OCI-LY7 (cell line): ENCODE measurements around the gene RNFT2. TPM values are rescaled to one million over a fixed set of nuclear protein-coding genes. Genes with fewer than 3 reads are reported as not detected.
A peak's percentile ranks its signal among the peaks of the same experiment; 100 is the strongest.

Experiments used
- BruUV-seq: library from RNA; stranded (reverse); fragments of 400-500 nt; replicated peaks from 2 replicates; lab custom pipeline; 2021; lab: Mats Ljungman, UMichigan
- CTCF ChIA-PET: fragments of 300-600 bp; sonication (Branson Sonifier 250); formaldehyde crosslinking; loops from one replicate; lab custom pipeline; 2022; ENCODE audit warnings: antibody characterized with exemption; ENCODE audit not compliant: unreplicated experiment; lab: Charles Lee
- POLR2A ChIA-PET: fragments of 300-600 bp; sonication (Branson Sonifier 250); formaldehyde crosslinking; loops from one replicate; lab custom pipeline; 2022; ENCODE audit warnings: antibody characterized with exemption; lab: Charles Lee
- DNase-seq: peaks from one replicate; pipeline ENCODE4 v3.0.0-alpha.2; 2015; ENCODE audit warnings: low spot score
- H2AFZ ChIP-seq: fragments of 200-600 bp; sonication (generic), shearing (Covaris generic); 2 replicates; pipeline ENCODE4 v1.6.1; 2014; ENCODE audit warnings: mild to moderate bottlenecking, antibody characterized with exemption, low read length, moderate library complexity
- H3K27ac ChIP-seq: fragments of 200-600 bp; sonication (generic); 2 replicates; pipeline ENCODE4 v1.5.1; 2014; ENCODE audit warnings: mixed run types, low read depth, mild to moderate bottlenecking, moderate library complexity, low read length, inconsistent platforms; ENCODE audit not compliant: poor library complexity, severe bottlenecking
- H3K36me3 ChIP-seq: fragments of 200-600 bp; sonication (generic); 2 replicates; pipeline ENCODE4 v1.6.1; 2014; ENCODE audit warnings: mild to moderate bottlenecking, antibody characterized with exemption, low read length, moderate library complexity, mixed read lengths; ENCODE audit not compliant: insufficient read depth
- H3K4me1 ChIP-seq: fragments of 200-600 bp; sonication (generic); 2 replicates; pipeline ENCODE4 v1.5.1; 2014; ENCODE audit warnings: mild to moderate bottlenecking, low read length; ENCODE audit not compliant: insufficient read depth, poor library complexity, severe bottlenecking
- H3K4me2 ChIP-seq: fragments of 200-600 bp; sonication (generic); 2 replicates; pipeline ENCODE4 v1.6.1; 2014; ENCODE audit warnings: mild to moderate bottlenecking, low read length
- H3K4me3 ChIP-seq: fragments of 200-600 bp; sonication (generic); 2 replicates; pipeline ENCODE4 v1.5.1; 2014; ENCODE audit warnings: mild to moderate bottlenecking, low read depth, low read length; ENCODE audit not compliant: poor library complexity, severe bottlenecking
- H3K79me2 ChIP-seq: fragments of 200-600 bp; sonication (generic); 2 replicates; pipeline ENCODE4 v1.6.1; 2016; ENCODE audit warnings: low read depth, mild to moderate bottlenecking, low read length, moderate library complexity, mixed read lengths; ENCODE audit not compliant: insufficient read depth
- H3K9me2 ChIP-seq: fragments of 200-600 bp; sonication (generic); 2 replicates; pipeline ENCODE4 v1.6.1; 2016; ENCODE audit warnings: mild to moderate bottlenecking, low read length, mixed read lengths; ENCODE audit not compliant: insufficient read depth
- H3K9me3 ChIP-seq: fragments of 200-600 bp; sonication (generic); 2 replicates; pipeline ENCODE4 v1.6.1; 2014; ENCODE audit warnings: mild to moderate bottlenecking, mixed run types, low read length, mixed read lengths
- H4K20me1 ChIP-seq: fragments of 200-600 bp; sonication (generic); 2 replicates; pipeline ENCODE4 v1.6.1; 2014; ENCODE audit warnings: mild to moderate bottlenecking, antibody characterized with exemption, low read length, moderate library complexity, mixed read lengths; ENCODE audit not compliant: insufficient read depth
- EZH2phosphoT487 ChIP-seq: fragments of 200-600 bp; sonication (generic); IDR thresholded peaks from 2 replicates; pipeline ENCODE4 v1.6.1; 2018; ENCODE audit warnings: low read depth, borderline replicate concordance, mild to moderate bottlenecking, mixed run types, antibody characterized with exemption, low read length, moderate library complexity, mixed read lengths
- intact Hi-C: fragments of 100-400 bp; cut with micrococcal nuclease; formaldehyde crosslinking; loops from one replicate; pipeline ENCODE4 v1.10.0; 2022; ENCODE audit not compliant: unreplicated experiment
- total RNA-seq, 2 experiments: library from RNA; depleted of rRNA in 1 of 2; stranded (reverse); fragments of >200 nt in 1 of 2; shearing (Covaris generic) in 1 of 2; gene quantifications; 2 replicates each; pipeline ENCODE4 v1.2.3, GENCODE V29; 2014 to 2022
- TF ChIP-seq, protein P1 (sequence below): fragments of 200-600 bp; sonication (generic); conservative IDR thresholded peaks from 2 replicates; pipeline ENCODE4 v1.5.1; 2014; ENCODE audit warnings: mild to moderate bottlenecking, antibody characterized with exemption, low read length, moderate library complexity, mixed read lengths

The RNFT2 gene
- total RNA-seq, 2 experiments from 2014 or later, result 40.2 to 62.2 TPM

DNA sequence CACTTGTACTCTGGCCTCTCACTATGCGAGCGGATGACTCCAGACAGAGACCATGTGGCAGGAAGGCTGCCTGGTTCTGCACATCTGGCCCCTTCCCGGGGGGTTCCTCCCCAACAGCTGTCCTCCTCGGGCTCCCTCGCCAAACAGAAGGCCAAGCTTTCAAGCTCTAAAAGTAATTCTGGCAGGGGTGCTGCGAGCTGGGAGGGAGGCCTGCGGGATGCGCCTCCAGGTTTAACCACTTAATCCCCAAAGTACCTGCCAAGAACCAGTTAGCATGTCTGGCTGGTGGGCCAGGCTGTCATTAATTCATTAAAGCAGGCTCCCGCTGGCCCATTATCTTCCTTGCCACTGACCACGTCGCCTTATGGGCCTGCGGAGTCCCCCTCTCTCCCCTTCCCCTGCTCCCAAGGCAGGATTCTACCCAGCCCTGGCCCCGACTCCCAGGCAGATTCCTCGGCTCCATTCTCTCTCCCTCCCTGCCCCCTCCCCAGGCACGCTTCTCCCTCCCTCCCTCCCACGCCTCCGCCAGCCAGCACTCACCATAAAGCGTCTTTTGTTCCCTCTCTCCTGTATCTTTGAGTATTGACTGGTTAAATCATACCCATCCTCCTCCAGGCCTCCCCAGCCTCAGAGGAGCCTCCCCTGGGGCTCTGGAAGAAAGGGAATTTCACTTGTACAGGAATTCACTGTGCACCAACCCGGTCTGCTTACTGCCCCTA is 138.2 kb downstream of the RNFT2 start:
- Histone ChIP-seq H3K36me3 (peaks cover 28% of the 10 kb centered on the region), H4K20me1 (no peaks in the 10 kb centered on the region), H3K4me3 (no peak overlapping the region), H3K9me3 (no peaks in the 10 kb centered on the region), H3K9me2 (no peaks in the 10 kb centered on the region), H3K4me1 (peaks cover 33% of the 10 kb centered on the region), H2AFZ (no peak overlapping the region), H3K27ac (no peak overlapping the region), H3K4me2 (no peak overlapping the region), H3K79me2 (no peaks in the 10 kb centered on the region; the same call in 1 of the 2 replicates)
- intact Hi-C loops, result no loop called here
- BruUV-seq, result no TSS peak
- TF ChIP-seq, protein P1, sequence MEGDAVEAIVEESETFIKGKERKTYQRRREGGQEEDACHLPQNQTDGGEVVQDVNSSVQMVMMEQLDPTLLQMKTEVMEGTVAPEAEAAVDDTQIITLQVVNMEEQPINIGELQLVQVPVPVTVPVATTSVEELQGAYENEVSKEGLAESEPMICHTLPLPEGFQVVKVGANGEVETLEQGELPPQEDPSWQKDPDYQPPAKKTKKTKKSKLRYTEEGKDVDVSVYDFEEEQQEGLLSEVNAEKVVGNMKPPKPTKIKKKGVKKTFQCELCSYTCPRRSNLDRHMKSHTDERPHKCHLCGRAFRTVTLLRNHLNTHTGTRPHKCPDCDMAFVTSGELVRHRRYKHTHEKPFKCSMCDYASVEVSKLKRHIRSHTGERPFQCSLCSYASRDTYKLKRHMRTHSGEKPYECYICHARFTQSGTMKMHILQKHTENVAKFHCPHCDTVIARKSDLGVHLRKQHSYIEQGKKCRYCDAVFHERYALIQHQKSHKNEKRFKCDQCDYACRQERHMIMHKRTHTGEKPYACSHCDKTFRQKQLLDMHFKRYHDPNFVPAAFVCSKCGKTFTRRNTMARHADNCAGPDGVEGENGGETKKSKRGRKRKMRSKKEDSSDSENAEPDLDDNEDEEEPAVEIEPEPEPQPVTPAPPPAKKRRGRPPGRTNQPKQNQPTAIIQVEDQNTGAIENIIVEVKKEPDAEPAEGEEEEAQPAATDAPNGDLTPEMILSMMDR, result no peak
- no peak for TF ChIP-seq EZH2phosphoT487
- CTCF ChIA-PET, result no interaction called here
- no peak for DNase-seq
- POLR2A ChIA-PET, result no interaction called here

DNA sequence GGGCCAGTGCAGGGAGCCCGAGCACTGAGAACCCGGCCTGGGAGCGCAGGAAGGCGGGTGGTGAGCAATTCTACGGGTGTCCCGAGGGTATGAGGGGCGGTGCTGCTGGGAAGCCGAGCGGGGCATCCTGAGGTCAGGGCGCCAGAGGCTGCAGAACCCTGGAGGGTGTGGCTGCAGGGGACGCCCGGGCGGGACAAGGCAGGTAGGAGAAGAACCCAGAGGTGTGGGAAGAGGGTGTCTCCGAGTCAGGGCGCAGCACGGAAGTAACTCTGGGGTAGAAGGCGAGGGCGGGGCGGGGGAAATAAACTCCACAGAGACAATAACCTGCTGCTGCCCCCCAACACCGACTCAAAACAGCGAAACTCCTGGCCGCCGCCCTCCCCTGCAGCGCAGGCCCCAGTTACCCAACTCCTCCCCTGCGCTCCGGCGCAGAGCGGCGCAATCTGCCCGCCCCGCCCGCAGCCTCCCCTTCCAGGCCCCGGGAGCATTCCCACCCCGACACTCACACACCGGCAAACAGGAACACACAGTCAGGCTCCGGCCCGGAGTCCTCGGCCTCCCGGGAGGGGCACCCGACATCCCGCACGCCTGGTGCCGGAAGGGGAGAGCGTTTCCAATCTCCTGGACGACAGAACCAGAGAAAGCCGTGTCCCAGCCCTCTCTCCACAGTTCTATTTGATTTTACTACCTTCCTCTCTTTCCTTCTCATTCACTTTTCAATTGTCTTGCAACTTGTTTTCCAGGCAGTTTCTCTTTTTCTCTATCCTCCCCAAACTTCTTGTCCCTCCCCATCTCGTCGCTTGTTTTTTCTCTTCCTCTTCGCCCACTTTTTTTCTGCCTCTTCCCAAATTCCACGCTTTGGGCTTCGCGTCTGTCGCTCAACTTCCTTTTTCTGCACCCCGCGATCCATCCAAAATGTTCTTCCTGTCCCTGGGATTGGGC is 140.7 kb downstream of the RNFT2 start:
- no peaks in the 10 kb centered on the region for H4K20me1 ChIP-seq
- H2AFZ ChIP-seq, result peak overlapping the region; percentile 12
- H3K4me3 ChIP-seq, result peak overlapping the region; percentile 76
- peaks cover 38% of the 10 kb centered on the region for H3K4me1 ChIP-seq
- ChIA-PET POLR2A (interaction anchor here (0.5 to 2.3 kb wide), 6 partner anchors 9 to 169 kb away, joined by 3 to 12 read pairs (median 4); no protein-coding TSS in a partner anchor), CTCF (interaction anchor here (2.3 kb wide), 1 partner anchor 169 kb away, joined by 7 read pairs; no protein-coding TSS in a partner anchor)
- H3K4me2 ChIP-seq, result peak overlapping the region; percentile 93
- H3K9me2 ChIP-seq, result no peaks in the 10 kb centered on the region
- TF ChIP-seq, protein P1, result no peak
- TF ChIP-seq EZH2phosphoT487, result no peak
- H3K36me3 ChIP-seq, result peaks cover 27% of the 10 kb centered on the region
- H3K79me2 ChIP-seq, result no peaks in the 10 kb centered on the region; the same call in 1 of the 2 replicates
- intact Hi-C loops, result loop anchor here (1.0 kb wide), 1 partner anchor 18 kb away; no protein-coding TSS in a partner anchor
- no peak for DNase-seq
- H3K27ac ChIP-seq, result no peak overlapping the region
- no TSS peak for BruUV-seq
- H3K9me3 ChIP-seq, result no peaks in the 10 kb centered on the region
